OCI-LY1 (cell line): Measurements from ENCODE around the gene ANKS1A.
"Not testable (repeated sequence)": the region's sequence is repeated elsewhere in the genome, so short reads cannot be mapped to it uniquely, and the experiment has no call there.

Experiments used
- CTCF ChIP-seq: fragments of 200-600 bp; sonication (generic), shearing (Covaris generic); IDR thresholded peaks from 2 replicates; pipeline ENCODE4 v1.5.1; 2017; ENCODE audit warnings: mild to moderate bottlenecking, antibody characterized with exemption, low read length, moderate library complexity, mixed read lengths
- EZH2 ChIP-seq: fragments of 200-600 bp; sonication (generic), shearing (Covaris generic); IDR thresholded peaks from 2 replicates; pipeline ENCODE4 v1.8.0; 2017; ENCODE audit warnings: borderline replicate concordance, mixed run types, mild to moderate bottlenecking, antibody characterized with exemption, low read length, moderate library complexity, mixed read lengths

DNA sequence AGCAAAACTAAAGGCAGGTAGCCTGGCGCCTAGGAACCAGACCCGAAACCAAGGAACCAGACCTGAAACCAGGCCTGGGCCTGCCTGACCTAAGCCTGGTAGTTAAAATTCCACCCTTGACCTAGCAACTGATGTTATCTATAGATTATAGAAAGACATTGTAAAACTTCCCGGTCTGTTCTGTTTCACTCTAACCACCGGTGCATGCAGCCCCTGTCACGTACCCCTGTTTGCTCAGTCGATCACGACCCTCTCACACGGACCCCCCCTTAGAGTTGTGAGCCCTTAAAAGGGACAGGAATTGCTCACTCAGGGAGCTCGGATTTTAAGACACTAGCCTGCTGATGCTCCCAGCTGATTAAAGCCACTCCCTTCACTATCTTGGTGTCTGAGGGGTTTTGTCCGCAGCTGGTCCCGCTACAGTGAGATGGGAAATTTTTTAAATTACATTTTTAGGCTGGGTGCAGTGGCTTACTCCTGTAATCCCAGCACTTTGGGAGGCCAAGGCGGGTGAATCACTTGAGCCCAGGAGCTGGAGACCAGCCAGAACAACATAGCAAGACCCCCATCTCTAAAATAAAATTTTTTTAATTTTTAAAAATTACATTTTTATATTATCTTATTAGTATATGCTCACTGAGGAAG, 115.0 kb downstream of the ANKS1A start:
- not testable (repeated sequence) for TF ChIP-seq CTCF, EZH2
